ENCODE measurements around the gene EFHD1.
"Not testable (repeated sequence)": the region's sequence is repeated elsewhere in the genome, so short reads cannot be mapped to it uniquely, and the experiment has no call there.

The EFHD1 gene

DNA sequence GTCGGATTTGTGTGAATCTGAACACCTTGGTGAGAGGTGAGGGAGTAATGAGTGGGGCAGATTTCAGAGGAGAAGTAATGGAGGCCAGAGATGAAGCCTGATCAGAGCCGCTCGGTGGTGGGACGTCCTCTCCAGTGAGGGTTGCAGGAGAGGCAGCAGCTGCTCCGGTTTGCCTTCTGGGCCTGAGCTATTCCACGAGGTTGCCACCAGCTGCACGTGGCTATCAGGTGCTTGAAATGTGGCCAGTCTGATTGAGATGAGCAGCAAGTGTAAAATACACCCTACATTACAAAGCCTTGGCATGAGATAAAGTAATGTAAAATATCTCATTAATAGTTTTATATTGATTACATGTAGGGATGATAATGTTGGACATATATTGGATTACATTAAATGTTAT lies 10.8 kb upstream of the EFHD1 start:
- DNase-seq = no peak

DNA sequence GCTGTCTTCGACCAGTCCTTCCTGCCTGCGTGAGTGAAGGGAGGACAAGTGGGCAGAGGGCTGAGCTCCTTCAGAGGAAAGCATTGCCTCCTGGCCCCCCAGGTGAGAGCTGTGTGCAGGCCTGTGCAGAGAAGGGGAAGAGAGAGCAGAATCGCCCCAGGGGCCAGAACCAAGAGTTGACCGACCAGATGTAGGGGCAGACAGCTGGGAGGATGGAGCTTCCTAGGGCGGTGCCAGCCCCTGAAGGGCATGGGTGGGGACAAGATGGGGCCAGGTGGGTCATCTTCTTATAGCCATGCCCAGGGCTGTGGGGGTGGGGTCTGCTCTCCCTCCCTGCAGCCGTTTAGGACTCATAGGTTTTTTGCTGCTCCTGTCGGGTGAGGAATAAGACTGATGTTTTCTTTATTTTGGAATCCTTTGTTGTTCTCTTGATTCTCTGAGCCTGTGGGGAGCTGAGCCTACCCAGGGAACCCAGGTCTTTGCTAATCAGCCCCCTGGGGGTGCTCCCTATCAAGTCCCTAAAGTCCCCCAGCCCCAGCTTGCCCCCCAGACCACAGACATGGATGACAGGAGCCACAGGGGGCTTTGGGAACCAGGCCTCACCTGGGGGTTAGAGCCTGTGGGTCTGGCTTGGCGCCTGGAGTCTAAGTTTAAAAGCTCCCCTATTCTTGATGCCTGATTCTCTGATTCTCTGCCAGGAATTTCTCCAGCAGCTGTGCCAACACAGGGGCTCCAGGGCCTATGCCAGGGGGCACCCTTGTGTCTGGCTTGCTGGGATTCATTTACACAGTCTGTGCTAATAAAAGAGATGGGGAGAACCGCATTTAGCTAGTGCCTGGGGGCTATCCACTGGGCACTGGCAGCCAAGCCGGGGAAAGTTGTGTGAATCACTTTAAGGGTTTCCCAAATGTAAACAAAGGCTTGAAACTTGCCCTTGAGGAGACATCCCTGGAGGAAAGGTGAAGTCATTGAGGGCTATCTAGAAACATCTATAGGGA lies 9.3 kb upstream of the EFHD1 start:
- DNase-seq = no peak

GRCh38 chr2:232626584-232626983 lies 6.8 kb upstream of the EFHD1 start:
- no peak for DNase-seq

- no peak for DNase-seq
Observed at GRCh38 chr2:232628466-232629128, 4.8 kb upstream of the EFHD1 start.

DNA sequence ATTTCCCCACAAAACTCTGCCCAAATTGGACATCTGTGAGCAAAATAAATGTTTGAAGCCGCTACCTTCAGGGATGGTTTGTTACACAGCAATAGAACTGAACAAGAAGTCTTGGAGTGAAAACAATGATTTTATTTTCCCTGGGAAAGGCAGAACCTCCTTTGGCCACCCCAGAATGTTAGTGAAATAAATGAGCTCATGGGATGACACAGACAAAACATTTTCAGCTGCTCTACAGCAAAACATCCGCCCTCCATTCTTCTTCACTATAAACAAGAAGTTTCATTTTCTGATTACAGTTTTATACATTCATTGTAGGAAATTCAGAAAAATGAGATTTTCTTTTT lies 4.3 kb upstream of the EFHD1 start:
- DNase-seq = no peak

GRCh38 chr2:232632229-232632903 lies 1.0 kb upstream of the EFHD1 start:
- DNase-seq = no peak

GRCh38 chr2:232632904-232633412 lies 446 bp upstream of the EFHD1 start:
- DNase-seq = no peak

- no peak for DNase-seq
Observed at GRCh38 chr2:232634206-232635150, 1.1 kb downstream of the EFHD1 start.

- not testable (repeated sequence) for DNase-seq
Observed at GRCh38 chr2:232635376-232635775, 2.0 kb downstream of the EFHD1 start.

- no peak for DNase-seq
Observed at GRCh38 chr2:232635820-232636219, 2.4 kb downstream of the EFHD1 start.

DNA sequence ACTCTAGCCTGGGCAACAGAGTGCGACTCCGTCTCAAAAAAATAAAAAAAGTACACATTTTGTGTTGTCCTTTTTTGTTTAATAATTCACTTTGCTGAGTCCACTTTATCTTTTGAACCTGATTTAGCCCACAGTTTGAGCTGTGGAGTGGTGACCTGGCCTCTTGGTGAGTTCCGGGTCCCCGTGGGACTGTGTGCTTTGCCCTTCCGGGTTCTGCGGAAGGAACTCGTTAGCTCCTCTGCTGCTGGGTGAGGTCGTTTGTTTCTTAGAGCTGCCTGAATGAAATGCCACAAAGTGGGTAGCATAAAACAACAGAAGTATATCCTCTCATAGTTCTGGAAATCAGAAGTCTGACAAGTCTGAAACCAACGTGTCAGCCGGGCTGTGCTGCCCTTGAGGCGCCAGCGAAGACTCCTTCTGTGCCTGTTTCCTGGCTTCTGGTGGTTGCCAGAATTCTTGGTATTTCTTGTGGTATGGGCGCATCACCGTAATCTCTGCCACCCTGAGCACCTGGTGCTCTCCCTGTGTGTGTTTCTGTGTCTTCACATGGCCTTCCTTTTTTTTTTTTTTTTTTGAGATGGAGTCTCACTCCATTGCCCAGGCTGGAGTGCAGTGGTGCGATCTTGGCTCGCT lies 3.5 kb downstream of the EFHD1 start:
- DNase-seq = no peak

- DNase-seq = no peak
Observed at GRCh38 chr2:232637866-232638583, 4.6 kb downstream of the EFHD1 start.

GRCh38 chr2:232641153-232641848 lies 7.9 kb downstream of the EFHD1 start:
- DNase-seq = no peak

DNA sequence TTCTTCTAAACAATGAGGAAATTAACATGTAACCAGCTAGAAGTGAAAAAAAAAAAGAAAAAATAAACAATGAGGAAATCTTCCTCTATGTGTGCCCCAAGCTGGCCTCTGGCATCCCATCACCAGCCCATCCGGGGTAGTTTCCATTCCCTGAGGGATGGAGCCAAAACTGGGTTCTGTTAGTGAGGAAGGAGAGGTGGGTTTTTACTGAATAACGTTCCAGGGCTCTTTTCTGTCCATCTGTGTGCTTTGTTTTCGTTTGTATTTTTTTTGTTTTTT lies 9.7 kb downstream of the EFHD1 start:
- DNase-seq = no peak

GRCh38 chr2:232643813-232644347 lies 10.5 kb downstream of the EFHD1 start:
- DNase-seq = no peak

GRCh38 chr2:232645061-232645460 lies 11.7 kb downstream of the EFHD1 start:
- DNase-seq = no peak

DNA sequence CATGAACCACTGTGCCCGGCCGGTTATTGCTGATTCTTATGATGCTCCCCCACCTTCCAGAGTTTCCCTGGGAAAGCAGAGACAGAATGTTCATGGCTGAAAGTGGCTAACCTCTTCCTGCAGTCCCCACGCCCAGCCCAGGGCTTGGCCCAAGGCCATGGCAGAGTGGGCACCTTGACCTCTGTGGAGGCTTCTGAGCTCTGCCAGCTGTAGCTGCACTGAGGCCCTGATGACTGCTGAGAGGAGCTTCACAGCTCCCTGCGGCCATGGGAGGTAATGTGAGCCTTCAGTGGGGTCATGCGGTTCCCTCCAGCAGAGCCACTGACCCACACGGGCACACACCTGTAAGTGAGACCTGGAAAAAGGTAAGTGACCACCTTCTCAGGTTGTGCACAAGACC lies 13.3 kb downstream of the EFHD1 start:
- no peak for DNase-seq

GRCh38 chr2:232647261-232647660 lies 13.9 kb downstream of the EFHD1 start:
- DNase-seq = no peak

- no peak for DNase-seq
Observed at GRCh38 chr2:232649033-232649432, 15.6 kb downstream of the EFHD1 start.

GRCh38 chr2:232652505-232652851 lies 19.1 kb downstream of the EFHD1 start:
- no peak for DNase-seq

DNA sequence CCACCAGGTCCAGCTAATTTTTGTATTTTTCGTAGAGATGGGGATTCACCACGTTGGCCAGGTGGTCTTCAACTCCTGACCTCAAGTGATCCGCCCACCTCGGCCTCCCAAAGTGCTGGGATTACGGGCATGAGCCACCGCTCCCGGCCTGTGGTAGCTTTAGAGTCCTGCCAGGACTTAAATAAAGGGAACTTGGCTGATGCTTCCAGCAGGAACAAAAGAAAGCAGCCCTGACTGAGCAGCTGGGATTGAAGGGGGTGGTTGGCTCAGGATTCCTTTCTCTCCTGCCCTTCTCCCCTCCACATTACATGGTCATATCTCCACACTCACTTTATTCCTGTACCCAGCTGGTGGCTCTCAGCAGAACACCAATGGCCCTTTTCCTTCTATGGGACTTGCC lies 20.0 kb downstream of the EFHD1 start:
- no peak for DNase-seq
